DND-41 (cell line): ENCODE data around the gene DGKZ.

ENCODE experiments used
- ATAC-seq: fragments of 200-7000 bp; cut with Tn5 transposase; 3 replicates; pipeline ENCODE4 v1.9.1; 2021; ENCODE audit warnings: low read depth; ENCODE audit not compliant: insufficient read depth
- DNase-seq: peaks from one replicate; pipeline ENCODE4 v3.0.0-alpha.2; 2020
- H2AFZ ChIP-seq: 2 replicates; pipeline ENCODE4 v1.6.0; 2012; ENCODE audit warnings: low read depth, low read length
- H3K27ac ChIP-seq: 2 replicates; pipeline ENCODE4 v1.5.1; 2012; ENCODE audit warnings: low read length, inconsistent platforms
- H3K27me3 ChIP-seq: fragments of 200-600 bp; sonication (generic); 2 replicates; pipeline ENCODE4 v1.6.0; 2012; ENCODE audit warnings: low read length, mild to moderate bottlenecking, inconsistent platforms; ENCODE audit not compliant: insufficient read depth, poor library complexity
- H3K36me3 ChIP-seq: 2 replicates; pipeline ENCODE4 v1.5.1; 2012; ENCODE audit warnings: low read length, inconsistent platforms; ENCODE audit not compliant: insufficient read depth
- H3K4me1 ChIP-seq: 2 replicates; pipeline ENCODE4 v1.5.1; 2012; ENCODE audit warnings: mild to moderate bottlenecking, low read length; ENCODE audit not compliant: insufficient read depth
- H3K4me2 ChIP-seq: 2 replicates; pipeline ENCODE4 v1.6.0; 2012; ENCODE audit warnings: mild to moderate bottlenecking, moderate library complexity, low read length, inconsistent platforms; ENCODE audit not compliant: insufficient read depth
- H3K4me3 ChIP-seq, 2 experiments: fragments of 200-600 bp in 1 of 2; shearing (Covaris generic) in 1 of 2; 2 replicates each; pipeline ENCODE4 v1.5.1; 2012 to 2016; ENCODE audit warnings: inconsistent platforms in 2 of 2, low read length in 2 of 2, mild to moderate bottlenecking in 2 of 2, low read depth in 1 of 2, moderate library complexity in 1 of 2
- H3K79me2 ChIP-seq: 2 replicates; pipeline ENCODE4 v1.6.0; 2012; ENCODE audit warnings: low read length, inconsistent platforms; ENCODE audit not compliant: insufficient read depth
- H3K9ac ChIP-seq: 2 replicates; pipeline ENCODE4 v1.6.0; 2012; ENCODE audit warnings: low read depth, mild to moderate bottlenecking, inconsistent platforms, low read length, moderate library complexity
- H3K9me3 ChIP-seq: 2 replicates; pipeline ENCODE4 v1.5.1; 2012; ENCODE audit warnings: low read length, moderate library complexity, mild to moderate bottlenecking, inconsistent platforms; ENCODE audit not compliant: insufficient read depth, severe bottlenecking
- H4K20me1 ChIP-seq: 2 replicates; pipeline ENCODE4 v1.6.0; 2012; ENCODE audit warnings: low read length; ENCODE audit not compliant: insufficient read depth
- EZH2 ChIP-seq: IDR thresholded peaks from 3 replicates; pipeline ENCODE4 v1.6.1; 2012; ENCODE audit warnings: borderline replicate concordance, low read depth, mild to moderate bottlenecking, moderate library complexity, low read length, inconsistent platforms; ENCODE audit not compliant: severe bottlenecking
- TF ChIP-seq, protein P1 (sequence below): IDR thresholded peaks from 2 replicates; pipeline ENCODE4 v1.5.1; 2012; ENCODE audit warnings: borderline replicate concordance, low read length, moderate library complexity, mild to moderate bottlenecking; ENCODE audit not compliant: poor library complexity, severe bottlenecking; ENCODE audit errors: extremely low read depth

The DGKZ gene

DNA sequence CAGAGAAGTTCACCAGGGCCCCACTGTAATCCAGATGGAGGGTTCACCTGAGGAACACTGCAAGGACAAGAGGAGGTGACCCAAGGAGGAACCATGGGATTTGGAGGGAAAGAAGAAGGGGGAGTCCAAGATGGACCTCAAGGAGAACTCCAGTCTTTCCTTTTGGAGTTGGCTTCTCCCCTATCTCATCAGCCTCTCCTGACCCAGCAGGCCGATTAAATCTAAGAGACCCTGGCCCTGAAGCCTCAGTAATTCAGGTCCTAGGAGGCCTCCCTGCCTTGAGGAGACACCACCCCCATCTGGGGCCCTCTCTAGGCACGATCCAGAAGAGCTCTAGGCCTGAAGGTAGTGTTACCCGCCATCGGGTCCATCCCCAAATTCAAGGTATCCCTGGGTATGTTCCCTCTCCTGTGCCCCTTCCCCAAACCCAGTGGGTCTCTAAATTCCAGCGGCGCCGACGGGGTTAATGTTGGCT, 15.1 kb upstream of the DGKZ start:
- H3K27me3 ChIP-seq = peaks cover 44% of the 10 kb centered on the region
- peaks cover 49% of the 10 kb centered on the region for H3K4me1 ChIP-seq
- no peaks in the 10 kb centered on the region for H3K9me3 ChIP-seq
- no peak overlapping the region for H3K4me3 ChIP-seq
- H3K27ac ChIP-seq = no peak overlapping the region
- ATAC-seq (no peak), DNase-seq (no peak)
- H3K79me2 ChIP-seq = no peaks in the 10 kb centered on the region
- no peaks in the 10 kb centered on the region for H3K36me3 ChIP-seq
- H3K9ac ChIP-seq = no peak overlapping the region
- H4K20me1 ChIP-seq = peaks cover 33% of the 10 kb centered on the region
- no peak overlapping the region for H2AFZ ChIP-seq
- no peak for TF ChIP-seq EZH2
- TF ChIP-seq, protein P1, sequence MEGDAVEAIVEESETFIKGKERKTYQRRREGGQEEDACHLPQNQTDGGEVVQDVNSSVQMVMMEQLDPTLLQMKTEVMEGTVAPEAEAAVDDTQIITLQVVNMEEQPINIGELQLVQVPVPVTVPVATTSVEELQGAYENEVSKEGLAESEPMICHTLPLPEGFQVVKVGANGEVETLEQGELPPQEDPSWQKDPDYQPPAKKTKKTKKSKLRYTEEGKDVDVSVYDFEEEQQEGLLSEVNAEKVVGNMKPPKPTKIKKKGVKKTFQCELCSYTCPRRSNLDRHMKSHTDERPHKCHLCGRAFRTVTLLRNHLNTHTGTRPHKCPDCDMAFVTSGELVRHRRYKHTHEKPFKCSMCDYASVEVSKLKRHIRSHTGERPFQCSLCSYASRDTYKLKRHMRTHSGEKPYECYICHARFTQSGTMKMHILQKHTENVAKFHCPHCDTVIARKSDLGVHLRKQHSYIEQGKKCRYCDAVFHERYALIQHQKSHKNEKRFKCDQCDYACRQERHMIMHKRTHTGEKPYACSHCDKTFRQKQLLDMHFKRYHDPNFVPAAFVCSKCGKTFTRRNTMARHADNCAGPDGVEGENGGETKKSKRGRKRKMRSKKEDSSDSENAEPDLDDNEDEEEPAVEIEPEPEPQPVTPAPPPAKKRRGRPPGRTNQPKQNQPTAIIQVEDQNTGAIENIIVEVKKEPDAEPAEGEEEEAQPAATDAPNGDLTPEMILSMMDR = no peak
- peak overlapping the region; percentile 57; the same call in 1 of the 2 replicates for H3K4me2 ChIP-seq

DNA sequence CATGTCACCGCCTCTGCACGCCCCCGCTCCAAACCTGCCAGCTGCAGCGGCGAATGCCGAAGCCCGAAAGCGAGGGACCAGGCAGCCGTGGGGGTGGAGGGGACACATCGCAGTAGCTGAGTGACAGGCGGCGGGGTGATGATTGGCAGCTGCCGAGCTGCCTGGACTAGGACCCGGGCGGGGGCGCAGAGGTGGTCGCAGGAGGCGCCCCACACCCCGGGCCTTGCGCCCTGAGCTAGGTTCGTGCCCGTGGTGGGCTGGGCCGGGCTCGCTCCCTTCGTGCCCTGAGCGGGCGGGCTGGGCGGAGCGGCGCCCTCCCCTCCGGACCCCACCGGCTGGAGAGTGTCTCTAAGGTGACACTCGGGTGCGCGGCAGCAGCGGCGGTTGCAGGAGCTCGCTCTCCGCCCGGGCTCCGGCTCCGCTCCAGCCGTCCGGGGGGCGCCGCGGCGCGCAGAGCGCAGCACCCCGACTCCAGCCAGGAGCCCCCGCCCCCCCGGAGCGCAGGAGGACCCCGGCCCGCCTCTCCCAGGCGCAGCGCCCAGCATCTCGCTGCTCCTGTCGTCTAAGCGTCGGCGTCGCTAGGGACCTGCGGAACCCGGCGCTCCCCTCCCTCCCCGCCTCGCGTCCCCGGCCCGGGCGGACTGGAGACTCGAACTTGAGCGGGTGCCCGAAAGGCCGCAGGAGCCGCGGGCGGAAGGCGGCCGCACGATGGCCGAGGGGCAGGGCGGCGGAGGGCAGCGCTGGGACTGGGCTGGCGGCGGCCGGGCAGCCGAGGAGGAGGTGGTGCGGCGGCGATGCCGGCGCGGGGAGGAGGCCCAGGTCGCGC, 14.5 kb upstream of the DGKZ start:
- Histone ChIP-seq H3K4me3 (0 out of 4 replicates have a peak overlapping the region, but pooled peaks of 1 of the 2 experiments have one; percentile 0), H3K9ac (no peak overlapping the region), H3K27me3 (peaks cover 44% of the 10 kb centered on the region), H3K4me1 (peaks cover 49% of the 10 kb centered on the region), H3K9me3 (no peaks in the 10 kb centered on the region), H4K20me1 (peaks cover 33% of the 10 kb centered on the region), H3K36me3 (no peaks in the 10 kb centered on the region), H3K79me2 (no peaks in the 10 kb centered on the region), H3K4me2 (peak overlapping the region; percentile 57), H2AFZ (no peak overlapping the region), H3K27ac (no peak overlapping the region)
- DNase-seq (no peak), ATAC-seq (no peak)
- TF ChIP-seq, protein P1 = no peak
- TF ChIP-seq EZH2 = peak; percentile 52

DNA sequence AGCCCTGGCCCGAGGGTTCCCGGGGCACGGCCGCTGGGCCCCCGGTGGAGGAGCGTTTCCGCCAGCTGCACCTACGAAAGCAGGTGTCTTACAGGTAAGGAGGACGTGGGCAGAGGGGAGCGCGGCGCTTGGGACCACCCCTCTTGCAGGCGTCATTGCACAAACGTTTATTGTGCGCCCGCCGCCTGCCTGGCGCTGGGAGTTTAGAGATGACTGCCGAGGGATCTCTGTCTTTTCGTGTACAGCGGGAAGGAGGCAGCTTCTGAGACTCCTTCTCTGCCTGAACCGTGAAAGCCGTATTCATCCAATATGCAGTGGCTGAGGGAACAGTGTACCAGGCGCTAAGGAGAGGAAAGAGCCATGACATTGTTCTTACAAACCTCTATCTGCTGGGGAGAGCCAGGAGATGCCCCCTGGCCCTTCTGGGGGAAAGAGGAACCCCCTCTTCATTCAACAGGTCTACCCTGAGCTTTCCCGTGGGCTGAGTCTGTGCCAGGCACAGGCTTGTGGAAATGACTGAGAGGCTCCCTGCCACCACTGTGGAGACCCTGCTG, 13.8 kb upstream of the DGKZ start:
- Histone ChIP-seq H3K9ac (no peak overlapping the region), H3K27me3 (peaks cover 44% of the 10 kb centered on the region)
- no peak for DNase-seq

More for the DNA sequence above, 13.8 kb upstream of the DGKZ start:
- Histone ChIP-seq H3K4me1 (peaks cover 49% of the 10 kb centered on the region), H3K36me3 (no peaks in the 10 kb centered on the region), H3K4me2 (peak overlapping the region; percentile 52), H4K20me1 (peaks cover 33% of the 10 kb centered on the region), H3K79me2 (no peaks in the 10 kb centered on the region), H3K4me3 (0 out of 4 replicates have a peak overlapping the region, but pooled peaks of 1 of the 2 experiments have one; percentile 0), H3K9me3 (no peaks in the 10 kb centered on the region), H2AFZ (no peak overlapping the region), H3K27ac (no peak overlapping the region)
- no peak for ATAC-seq
- TF ChIP-seq, protein P1 = no peak
- peak; percentile 97 for TF ChIP-seq EZH2
